Endothelial cell of umbilical vein (primary cell): ENCODE data around the gene CIB4. TPM values are rescaled to one million over a fixed set of nuclear protein-coding genes. Genes with fewer than 3 reads are reported as not detected.

Source experiments
- BruUV-seq: library from RNA; stranded (reverse); fragments of 400-500 nt; replicated peaks from 2 replicates; lab custom pipeline; 2021; lab: Mats Ljungman, UMichigan
- CTCF ChIA-PET: fragments of 300-600, 350-600 bp; sonication (Branson Sonifier 250); formaldehyde crosslinking; loops from one replicate; lab custom pipeline; 2021; ENCODE audit warnings: antibody characterized with exemption, inconsistent platforms; lab: Charles Lee
- POLR2A ChIA-PET: fragments of 300-600, 350-600 bp; sonication (Branson Sonifier 250); formaldehyde crosslinking; loops from one replicate; lab custom pipeline; 2021; ENCODE audit warnings: antibody characterized with exemption, inconsistent platforms; lab: Charles Lee
- DNase-seq: peaks from one replicate; pipeline ENCODE4 v3.0.0-alpha.2; 2011; ENCODE audit warnings: low read depth, low spot score
- FAIRE-seq: peaks from 2 replicates; lab custom pipeline; 2011; peaks lifted over from hg19 to GRCh38; lab: Jason Lieb, UNC
- H2AFZ ChIP-seq: 2 replicates; pipeline ENCODE4 v1.6.0; 2012; ENCODE audit warnings: low read depth, low read length, control low read depth, inconsistent platforms
- H3K27ac ChIP-seq: 2 replicates; pipeline ENCODE4 v1.5.1; 2011; ENCODE audit warnings: low read depth, mild to moderate bottlenecking, control low read depth, low read length, moderate library complexity; ENCODE audit not compliant: insufficient read depth
- H3K27me3 ChIP-seq, 2 experiments: 2 replicates each; pipeline versions ENCODE4 v1.6.0 to v1.6.1; 2011; ENCODE audit warnings: low read length in 2 of 2, mixed read lengths in 1 of 2; ENCODE audit not compliant: control insufficient read depth in 2 of 2, insufficient read depth in 2 of 2
- H3K36me3 ChIP-seq, 2 experiments: 2 replicates in 1 of 2; 3 replicates in 1 of 2; pipeline ENCODE4 v1.5.1; 2011; ENCODE audit warnings: low read length in 2 of 2, mild to moderate bottlenecking in 1 of 2, moderate library complexity in 1 of 2; ENCODE audit not compliant: control insufficient read depth in 2 of 2, insufficient read depth in 2 of 2; ENCODE audit errors: extremely low read depth in 1 of 2
- H3K4me1 ChIP-seq: 3 replicates; pipeline ENCODE4 v1.5.1; 2011; ENCODE audit warnings: mild to moderate bottlenecking, low read length; ENCODE audit not compliant: control insufficient read depth, insufficient read depth; ENCODE audit errors: extremely low read depth
- H3K4me2 ChIP-seq: 2 replicates; pipeline ENCODE4 v1.6.1; 2011; ENCODE audit warnings: low read length, control low read depth, mixed read lengths; ENCODE audit not compliant: insufficient read depth
- H3K4me3 ChIP-seq, 3 experiments: fragments of 200-600 bp in 1 of 3; sonication (generic), shearing (Covaris generic) in 1 of 3; replicated peaks in 1 of 3; 2 replicates each; pipeline ENCODE4 v1.5.1; 2011 to 2016; ENCODE audit warnings: control low read depth in 3 of 3, low read length in 3 of 3, mild to moderate bottlenecking in 2 of 3, inconsistent platforms in 1 of 3, low read depth in 1 of 3, moderate library complexity in 1 of 3; ENCODE audit not compliant: insufficient read depth in 1 of 3
- H3K79me2 ChIP-seq: 2 replicates; pipeline ENCODE4 v1.6.0; 2012; ENCODE audit warnings: low read length, inconsistent platforms; ENCODE audit not compliant: control insufficient read depth, insufficient read depth
- H3K9ac ChIP-seq: replicated peaks from 2 replicates; pipeline ENCODE3; 2011; ENCODE audit warnings: low read length, control low read depth; ENCODE audit not compliant: insufficient read depth; ENCODE audit errors: extremely low read depth
- H3K9me1 ChIP-seq: replicated peaks from 3 replicates; pipeline ENCODE4 v1.6.0; 2011; ENCODE audit warnings: mild to moderate bottlenecking, low read length; ENCODE audit not compliant: control insufficient read depth, insufficient read depth; ENCODE audit errors: extremely low read depth
- H3K9me3 ChIP-seq: replicated peaks from 2 replicates; pipeline ENCODE4 v1.5.1; 2012; ENCODE audit warnings: low read length, inconsistent platforms; ENCODE audit not compliant: control insufficient read depth, insufficient read depth
- H4K20me1 ChIP-seq: replicated peaks from 2 replicates; pipeline ENCODE3; 2011; ENCODE audit warnings: mild to moderate bottlenecking, low read length; ENCODE audit not compliant: control insufficient read depth, insufficient read depth; ENCODE audit errors: extremely low read depth
- CTCF ChIP-seq, 2 donors: IDR thresholded peaks; 1 replicate in 1 of 2; 2 replicates in 1 of 2; pipeline ENCODE4 v1.5.1; 2011; ENCODE audit warnings: low read length in 2 of 2, mild to moderate bottlenecking in 2 of 2, moderate library complexity in 2 of 2, control low read depth in 1 of 2, inconsistent platforms in 1 of 2, low read depth in 1 of 2; ENCODE audit not compliant: insufficient read depth in 1 of 2; ENCODE audit errors: extremely low read depth in 1 of 2
- EZH2 ChIP-seq: IDR thresholded peaks from 2 replicates; pipeline ENCODE4 v1.6.1; 2012; ENCODE audit warnings: borderline replicate concordance, low read depth, mild to moderate bottlenecking, moderate library complexity, low read length, inconsistent platforms; ENCODE audit not compliant: severe bottlenecking
- FOS ChIP-seq: IDR thresholded peaks from 2 replicates; pipeline ENCODE4 v1.6.1; 2011; ENCODE audit warnings: mild to moderate bottlenecking, low read length, moderate library complexity, borderline replicate concordance; ENCODE audit not compliant: insufficient read depth
- GATA2 ChIP-seq: IDR thresholded peaks from 2 replicates; pipeline ENCODE4 v1.7.0; 2011; ENCODE audit warnings: low read depth, mild to moderate bottlenecking, moderate library complexity, mixed read lengths, low read length; ENCODE audit not compliant: insufficient read length, insufficient read depth
- JUN ChIP-seq: IDR thresholded peaks from 2 replicates; pipeline ENCODE4 v1.6.1; 2011; ENCODE audit warnings: borderline replicate concordance, low read depth; ENCODE audit not compliant: insufficient read length, insufficient read depth
- MAX ChIP-seq: IDR thresholded peaks from 2 replicates; pipeline ENCODE4 v1.6.1; 2011; ENCODE audit not compliant: insufficient read depth, insufficient read length
- MYC ChIP-seq: IDR thresholded peaks from one replicate; pipeline ENCODE4 v1.6.1; 2011; ENCODE audit warnings: mild to moderate bottlenecking, low read depth, low read length
- POLR2A ChIP-seq: IDR thresholded peaks from 2 replicates; pipeline ENCODE4 v1.6.1; 2012; ENCODE audit warnings: low read depth, mild to moderate bottlenecking, control low read depth, low read length
- POLR2AphosphoS5 ChIP-seq: IDR thresholded peaks from 2 replicates; pipeline ENCODE4 v1.6.1; 2012; ENCODE audit warnings: low read depth, mild to moderate bottlenecking, control low read depth, low read length, moderate library complexity; ENCODE audit not compliant: insufficient read depth
- dilution Hi-C: fragments of 300-500 bp; cut with MboI; formaldehyde crosslinking; loops from one replicate; pipeline ENCODE4 v1.15.0; 2019; ENCODE audit warnings: low sequenced_read_pairs; ENCODE audit not compliant: extremely low pct_ligation_motif_present
- intact Hi-C: fragments of 100-400 bp; cut with micrococcal nuclease; formaldehyde crosslinking; loops from one replicate; pipeline ENCODE4 v1.10.0; 2022
- polyA plus RNA-seq, 4 experiments: library from polyadenylated mRNA; depleted of rRNA in 3 of 4; stranded (reverse) in 3 of 4; unstranded in 1 of 4; fragments of >200 nt; gene quantifications; 2 replicates each; pipeline versions ENCODE4 v1.2.1 to v1.2.3, GENCODE V29; 2011 to 2012; ENCODE audit warnings: missing spikeins in 1 of 4
- total RNA-seq: library from RNA; stranded (reverse); gene quantifications from 2 replicates; pipeline ENCODE4 v1.2.3, GENCODE V29; 2021

The CIB4 gene
- total and polyA plus RNA-seq, 2 donors (not counting 3 experiments of a cell fraction or from before 2014, with no cell fraction given), result not detected

DNA sequence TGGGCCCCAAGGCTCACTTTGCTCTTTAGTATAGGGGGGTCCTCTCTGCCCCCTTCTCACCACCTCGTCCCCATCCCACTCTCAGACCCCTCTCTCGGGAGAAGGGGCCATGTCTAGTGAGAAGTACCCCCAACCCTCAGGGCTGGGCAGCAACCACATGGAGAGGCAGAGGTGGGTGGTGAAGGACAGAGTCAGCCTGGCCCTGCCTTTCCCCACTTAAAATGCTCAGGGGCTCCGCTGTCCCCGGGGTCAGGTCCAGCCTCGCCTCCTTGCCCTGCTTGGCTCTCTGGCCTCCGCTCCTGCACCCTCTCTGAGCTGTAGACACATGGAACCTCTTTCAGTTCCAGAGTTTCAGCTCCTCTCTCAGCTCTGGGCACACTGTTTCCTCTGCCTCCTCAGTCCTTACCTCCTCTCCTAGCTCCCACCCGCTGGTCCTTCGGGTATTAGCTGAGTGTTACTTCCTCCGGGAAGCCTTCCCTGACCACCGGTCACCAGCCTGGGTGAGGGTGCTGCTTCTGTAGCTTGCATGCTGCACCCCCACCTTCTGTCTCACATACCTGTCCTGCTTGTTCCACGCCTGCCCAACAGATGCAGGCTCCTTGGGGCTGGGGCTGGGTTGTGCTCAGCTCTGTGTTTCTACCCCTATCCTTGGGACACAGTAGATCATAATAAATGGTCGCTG lies 83.8 kb downstream of the CIB4 start:
- DNase-seq, result no peak
- no peak for FAIRE-seq
- no peak overlapping the region for H3K9ac ChIP-seq
- H4K20me1 ChIP-seq, result no peaks in the 10 kb centered on the region
- H3K27me3 ChIP-seq, result peaks cover 12 to 27% of the 10 kb centered on the region in 2 experiments
- dilution Hi-C loops, result no loop called here
- H3K36me3 ChIP-seq, result no peaks in the 10 kb centered on the region
- H3K4me3 ChIP-seq, result no peak overlapping the region
- ChIA-PET POLR2A (no interaction called here), CTCF (interaction anchor here (0.9 to 1.4 kb wide), 3 partner anchors 14 to 36 kb away, joined by 3 to 6 read pairs (median 3); no protein-coding TSS in a partner anchor)
- H3K4me2 ChIP-seq, result no peak overlapping the region
- no peaks in the 10 kb centered on the region for H3K4me1 ChIP-seq
- no peaks in the 10 kb centered on the region for H3K79me2 ChIP-seq
- H3K9me1 ChIP-seq, result no peaks in the 10 kb centered on the region
- TF ChIP-seq POLR2A, result no peak
- no peak for TF ChIP-seq POLR2AphosphoS5
- TF ChIP-seq CTCF (IDR thresholded peaks at IDR 0.05; ENCODE audit: extremely low read depth in 1 of 2, insufficient read depth in 1 of 2, low read depth in 1 of 2, low read length in 2 of 2), result no peak
- TF ChIP-seq JUN, result no peak
- TF ChIP-seq GATA2, result no peak
- no peak for TF ChIP-seq MAX
- TF ChIP-seq EZH2, result no peak
- TF ChIP-seq MYC, result no peak
- no peak for TF ChIP-seq FOS
- H3K27ac ChIP-seq, result no peak overlapping the region
- H3K9me3 ChIP-seq, result no peaks in the 10 kb centered on the region
- intact Hi-C loops, result no loop called here
- no peak overlapping the region for H2AFZ ChIP-seq
- no TSS peak for BruUV-seq
